ENCODE data around the gene MATN1. TPM values are rescaled to one million over a fixed set of nuclear protein-coding genes. Genes with fewer than 3 reads are reported as not detected.
A peak's percentile ranks its signal among the peaks of the same experiment; 100 is the strongest.

MATN1 gene
- total and polyA plus RNA-seq, 7 donors, result 0.09 to 0.54 (median 0.36) TPM; not detected in 4

- H3K27ac ChIP-seq, result no peak overlapping the region
- H3K36me3 ChIP-seq, result no peaks in the 10 kb centered on the region
- DNase-seq, result no peak
- no peak overlapping the region for H3K4me3 ChIP-seq
- intact Hi-C loops (cut with DNase I), result no loop called here
- WGBS, 2 donors, result 94 to 96% methylated on average over 1 of the region's 1 CpG
- H3K27me3 ChIP-seq, result no peaks in the 10 kb centered on the region
- TF ChIP-seq, protein P1, sequence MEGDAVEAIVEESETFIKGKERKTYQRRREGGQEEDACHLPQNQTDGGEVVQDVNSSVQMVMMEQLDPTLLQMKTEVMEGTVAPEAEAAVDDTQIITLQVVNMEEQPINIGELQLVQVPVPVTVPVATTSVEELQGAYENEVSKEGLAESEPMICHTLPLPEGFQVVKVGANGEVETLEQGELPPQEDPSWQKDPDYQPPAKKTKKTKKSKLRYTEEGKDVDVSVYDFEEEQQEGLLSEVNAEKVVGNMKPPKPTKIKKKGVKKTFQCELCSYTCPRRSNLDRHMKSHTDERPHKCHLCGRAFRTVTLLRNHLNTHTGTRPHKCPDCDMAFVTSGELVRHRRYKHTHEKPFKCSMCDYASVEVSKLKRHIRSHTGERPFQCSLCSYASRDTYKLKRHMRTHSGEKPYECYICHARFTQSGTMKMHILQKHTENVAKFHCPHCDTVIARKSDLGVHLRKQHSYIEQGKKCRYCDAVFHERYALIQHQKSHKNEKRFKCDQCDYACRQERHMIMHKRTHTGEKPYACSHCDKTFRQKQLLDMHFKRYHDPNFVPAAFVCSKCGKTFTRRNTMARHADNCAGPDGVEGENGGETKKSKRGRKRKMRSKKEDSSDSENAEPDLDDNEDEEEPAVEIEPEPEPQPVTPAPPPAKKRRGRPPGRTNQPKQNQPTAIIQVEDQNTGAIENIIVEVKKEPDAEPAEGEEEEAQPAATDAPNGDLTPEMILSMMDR (IDR thresholded peaks at IDR 0.05), result no peak
- TF ChIP-seq EP300 (IDR thresholded peaks at IDR 0.05), result no peak
- H3K9me3 ChIP-seq, result peaks cover 0 to 5% (median 1%) of the 10 kb centered on the region in 4 donors
- H3K4me1 ChIP-seq, result peaks cover 4 to 37% (median 31%) of the 10 kb centered on the region in 4 donors
These were observed 50.7 kb downstream of the MATN1 start for GRCh38 chr1:30672661-30673060.

GRCh38 chr1:30670240-30671060 lies 52.9 kb downstream of the MATN1 start:
- Histone ChIP-seq H3K4me1 (peaks cover 1 to 36% (median 27%) of the 10 kb centered on the region in 4 donors), H3K9me3 (peaks cover 0 to 5% (median 1%) of the 10 kb centered on the region in 4 donors), H3K4me3 (no peak overlapping the region), H3K36me3 (no peaks in the 10 kb centered on the region), H3K27me3 (no peaks in the 10 kb centered on the region), H3K27ac (peak overlapping the region; percentile 36 to 64 (median 60))
- 64 to 74% methylated on average over 9 of the region's 9 CpGs for WGBS, 2 donors
- TF ChIP-seq POLR2AphosphoS5 (IDR thresholded peaks at IDR 0.05) (peak in 3 of 4 donors; percentile 42 to 67 (median 46)), POLR2A (IDR thresholded peaks at IDR 0.05) (no peak), EP300 (IDR thresholded peaks at IDR 0.05) (no peak)
- TF ChIP-seq, protein P1 (IDR thresholded peaks at IDR 0.05), result no peak
- intact Hi-C loops (cut with DNase I), result no loop called here
- DNase-seq, result no peak

DNA sequence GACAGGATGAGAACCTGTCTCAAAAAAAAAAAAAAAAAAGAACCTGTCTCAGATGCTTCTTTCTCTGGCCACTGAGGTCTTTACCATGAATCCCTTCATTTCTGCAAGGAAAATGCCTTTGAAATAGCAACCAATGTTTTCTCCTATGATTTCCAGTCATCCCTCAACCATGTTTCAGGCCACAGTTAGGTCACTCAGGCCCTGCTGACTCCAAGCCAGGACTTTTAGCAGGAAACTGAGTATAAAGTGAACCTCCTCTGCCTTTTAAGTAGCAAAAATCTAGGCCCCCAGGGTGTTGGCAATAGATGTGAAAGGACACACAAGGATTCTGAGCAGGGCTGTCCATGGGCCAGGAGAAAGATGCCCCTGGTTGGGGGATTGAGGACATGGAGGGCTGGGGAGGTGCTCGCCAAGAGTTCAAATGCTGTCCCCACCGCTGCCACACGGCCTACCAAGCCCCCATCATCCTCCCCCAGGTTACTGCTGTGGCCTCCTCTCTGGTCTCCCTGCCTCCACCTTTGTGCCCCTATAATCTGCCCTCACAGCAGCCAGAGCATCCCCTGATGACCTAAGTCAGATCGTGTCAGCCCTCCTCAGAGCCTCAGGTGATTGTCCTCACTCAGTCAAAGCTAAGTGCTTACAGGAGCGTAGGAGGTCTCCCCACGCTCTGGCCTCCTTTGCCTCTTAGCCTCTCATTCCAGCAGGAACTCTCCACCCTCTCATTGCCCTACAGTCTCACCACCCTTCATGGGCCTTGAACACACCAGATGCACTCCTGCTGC lies 54.6 kb downstream of the MATN1 start:
- intact Hi-C loops (cut with DNase I), result no loop called here
- TF ChIP-seq POLR2A (IDR thresholded peaks at IDR 0.05) (no peak), EP300 (IDR thresholded peaks at IDR 0.05) (no peak), POLR2AphosphoS5 (IDR thresholded peaks at IDR 0.05) (no peak)
- TF ChIP-seq, protein P1 (IDR thresholded peaks at IDR 0.05), result no peak
- Histone ChIP-seq H3K4me1 (peaks cover 0 to 32% (median 27%) of the 10 kb centered on the region in 4 donors), H3K36me3 (no peaks in the 10 kb centered on the region), H3K4me3 (no peak overlapping the region), H3K27me3 (no peaks in the 10 kb centered on the region), H3K9me3 (peaks cover 0 to 5% (median 1%) of the 10 kb centered on the region in 4 donors), H3K27ac (peak overlapping the region in 2 of 4 donors; percentile 63 to 64)
- WGBS, 2 donors, result 93 to 98% methylated on average over 6 of the region's 6 CpGs
- no peak for DNase-seq

DNA sequence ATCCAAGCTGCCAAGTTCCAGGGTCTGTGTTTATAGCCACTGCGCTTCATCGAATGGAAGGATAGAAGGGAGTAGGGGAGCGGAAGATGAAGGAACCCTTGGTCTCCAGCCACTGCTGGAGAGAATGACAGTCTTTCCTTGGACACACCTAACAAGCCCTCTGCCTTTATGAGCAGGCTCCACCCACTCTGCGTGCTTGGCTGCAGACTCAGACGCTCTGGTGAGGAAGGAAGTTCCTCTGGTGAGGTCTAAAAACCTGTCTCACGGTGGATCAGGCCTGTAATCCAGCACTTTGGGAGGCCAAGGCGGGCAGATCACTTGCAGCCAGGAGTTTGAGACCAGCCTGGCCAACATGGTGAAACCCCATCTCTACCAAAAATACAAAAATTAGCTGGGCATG lies 55.4 kb downstream of the MATN1 start:
- Histone ChIP-seq H3K4me1 (peaks cover 0 to 32% (median 27%) of the 10 kb centered on the region in 4 donors), H3K4me3 (no peak overlapping the region), H3K36me3 (no peaks in the 10 kb centered on the region), H3K9me3 (peaks cover 0 to under 1% (median 0%) of the 10 kb centered on the region in 4 donors), H3K27ac (no peak overlapping the region), H3K27me3 (no peaks in the 10 kb centered on the region)
- WGBS, 2 donors, result 13 to 46% methylated on average over 7 of the region's 7 CpGs
- TF ChIP-seq POLR2AphosphoS5 (IDR thresholded peaks at IDR 0.05), result no peak
- no peak for TF ChIP-seq POLR2A (IDR thresholded peaks at IDR 0.05)
- no peak for TF ChIP-seq EP300 (IDR thresholded peaks at IDR 0.05)
- TF ChIP-seq, protein P1 (IDR thresholded peaks at IDR 0.05), result no peak
- intact Hi-C loops (cut with DNase I), result no loop called here
- DNase-seq, result no peak
